ENCODE results near the gene MRPL11. TPM values are rescaled to one million over a fixed set of nuclear protein-coding genes. Genes with fewer than 3 reads are reported as not detected.

The MRPL11 gene
- total RNA-seq, 1 experiment from 2014 or later = 105 TPM

GRCh38 chr11:66407651-66408050 lies 31.0 kb downstream of the MRPL11 start:
- Histone ChIP-seq H3K18ac (ENCODE audit: insufficient read length, low read depth, low read length) (no peak overlapping the region), H3K14ac (ENCODE audit: insufficient read depth, low read length) (no peak overlapping the region), H2AK5ac (ENCODE audit: insufficient read length, low read length) (no peak overlapping the region), H2BK5ac (ENCODE audit: insufficient read length, low read length) (no peak overlapping the region), H2BK12ac (ENCODE audit: insufficient read length, low read depth, low read length) (no peak overlapping the region), H2AFZ (ENCODE audit: low read length) (no peak overlapping the region), H3K56ac (ENCODE audit: insufficient read length, low read depth, low read length) (no peak overlapping the region), H3K4ac (ENCODE audit: low read depth, low read length) (no peak overlapping the region), H3K79me1 (ENCODE audit: insufficient read depth, low read depth, low read length, poor library complexity, severe bottlenecking) (no peaks in the 10 kb centered on the region), H3K4me1 (ENCODE audit: insufficient read depth, low read length) (no peaks in the 10 kb centered on the region), H3K27ac (ENCODE audit: insufficient read length, low read depth, low read length) (no peak overlapping the region), H2BK20ac (ENCODE audit: low read depth, low read length, poor library complexity, severe bottlenecking) (no peak overlapping the region), H4K91ac (ENCODE audit: insufficient read length, low read depth, low read length) (no peak overlapping the region), H3K23ac (ENCODE audit: insufficient read length, low read depth, low read length) (no peak overlapping the region), H3K4me2 (ENCODE audit: insufficient read depth, insufficient read length, low read length) (no peak overlapping the region), H4K20me1 (ENCODE audit: control insufficient read depth, insufficient read depth, insufficient read length) (no peaks in the 10 kb centered on the region), H2BK120ac (ENCODE audit: low read depth, low read length, poor library complexity, severe bottlenecking) (no peak overlapping the region), H4K5ac (ENCODE audit: insufficient read length, low read depth, low read length) (no peak overlapping the region), H2BK15ac (ENCODE audit: low read depth, low read length) (no peak overlapping the region), H4K8ac (replicated peaks; ENCODE audit: insufficient read length, low read depth, low read length) (no peak overlapping the region), H3T11ph (ENCODE audit: low read length) (no peak overlapping the region), H3K27me3 (ENCODE audit: insufficient read depth, low read length) (no peaks in the 10 kb centered on the region; the same call in 1 of the 2 replicates), H3K9me3 (ENCODE audit: control insufficient read depth, low read depth, low read length) (no peaks in the 10 kb centered on the region), H3K9ac (ENCODE audit: extremely low read depth, insufficient read length, low read length) (no peak overlapping the region), H3K79me2 (ENCODE audit: insufficient read depth, low read length) (no peaks in the 10 kb centered on the region), H3K23me2 (ENCODE audit: insufficient read length, low read depth, low read length, poor library complexity, severe bottlenecking) (peaks cover 10% of the 10 kb centered on the region)
- H3K27ac Mint-ChIP-seq = no peak overlapping the region
- DNase-seq = no peak
- H3K4me1 Mint-ChIP-seq = peaks cover 10% of the 10 kb centered on the region in 2 experiments
- H3K27me3 Mint-ChIP-seq (ENCODE audit: low read depth) = peaks cover 33% of the 10 kb centered on the region
- no peak overlapping the region for H3K4me3 Mint-ChIP-seq
- no peak for TF ChIP-seq CTCF (conservative IDR thresholded peaks at IDR 0.05)
- H3K36me3 Mint-ChIP-seq (ENCODE audit: insufficient read depth in 1 of 3, low read depth in 3 of 3) = no peaks in the 10 kb centered on the region
- no peaks in the 10 kb centered on the region for H3K9me3 Mint-ChIP-seq
- WGBS (ENCODE audit: extremely low coverage, insufficient read length, low lambda C conversion rate) = no CpG with 5 or more reads among the region's 5 CpGs
